Measurements from ENCODE around the gene CCDC126. TPM values are rescaled to one million over a fixed set of nuclear protein-coding genes. Genes with fewer than 3 reads are reported as not detected.

The CCDC126 gene
- total and polyA plus RNA-seq, 2 of the 8 experiments (the other 6 are each of a cell fraction or from before 2014, with no cell fraction given), result 1.4 to 5.3 TPM

- H4K20me1 ChIP-seq (replicated peaks in 1 of 2; ENCODE audit: control insufficient read depth in 1 of 2, insufficient read depth in 2 of 2, low read length in 2 of 2), result peaks cover 0 to 1% of the 10 kb centered on the region in 2 experiments
- no peak overlapping the region for H3K27ac ChIP-seq (ENCODE audit: low read depth, low read length)
- POLR2A ChIA-PET (ENCODE audit: partially characterized antibody), result interaction anchor here (0.7 kb wide), 1 partner anchor 33 kb away, joined by 4 read pairs; no protein-coding TSS in a partner anchor
- CTCF ChIA-PET (ENCODE audit: partially characterized antibody), result interaction anchor here (0.8 to 1.4 kb wide), 3 partner anchors 9 to 72 kb away, joined by 3 to 6 read pairs (median 3); no protein-coding TSS in a partner anchor
- H3K79me2 ChIP-seq (ENCODE audit: control insufficient read depth in 1 of 2, insufficient read depth in 2 of 2, low read length in 2 of 2), result 0 out of 4 replicates have a peak, but pooled peaks cover 0 to 3% of the 10 kb centered on the region in 2 experiments
- 76% methylated on average over 4 of the region's 4 CpGs; no CpG with 5 or more reads in 1 of the 2 experiments for WGBS, 2 experiments (ENCODE audit: extremely low coverage in 1 of 2, insufficient coverage in 1 of 2, insufficient read length in 1 of 2, insufficient replicate concordance in 2 of 2, low coverage in 1 of 2, low lambda C conversion rate in 2 of 2, missing lambda C conversion rate in 1 of 2)
- H3K18ac ChIP-seq (ENCODE audit: extremely low read depth, low read length), result no peak overlapping the region
- no peak overlapping the region for H2BK5ac ChIP-seq (ENCODE audit: low read depth, low read length)
- FAIRE-seq (no peak), DNase-seq (ENCODE audit: low read depth in 1 of 2, low spot score in 2 of 2) (no peak)
- H3K4me3 ChIP-seq (ENCODE audit: extremely low read depth in 1 of 4, insufficient read depth in 2 of 4, low read depth in 3 of 4, low read length in 4 of 4), result no peak overlapping the region
- H4K8ac ChIP-seq (ENCODE audit: extremely low read depth, insufficient read depth, low read length), result no peak overlapping the region
- no peak overlapping the region for H2BK20ac ChIP-seq (ENCODE audit: low read length)
- H2AFZ ChIP-seq (ENCODE audit: low read length), result no peak overlapping the region
- no peak overlapping the region for H4K91ac ChIP-seq (replicated peaks; ENCODE audit: insufficient read length, low read length)
- no peaks in the 10 kb centered on the region for H3K79me1 ChIP-seq (ENCODE audit: low read depth, low read length)
- H3K4ac ChIP-seq (replicated peaks; ENCODE audit: insufficient read length, low read depth, low read length), result no peak overlapping the region
- no peak overlapping the region for H3K56ac ChIP-seq (replicated peaks; ENCODE audit: insufficient read length, low read depth, low read length)
- H3K23ac ChIP-seq (ENCODE audit: insufficient read length), result no peak overlapping the region
- no peak overlapping the region for H4K5ac ChIP-seq (ENCODE audit: insufficient read length, low read depth, low read length)
- no peak overlapping the region for H2BK120ac ChIP-seq (replicated peaks; ENCODE audit: low read depth, low read length)
- peaks cover 0 to 11% (median 10%) of the 10 kb centered on the region in 4 experiments; a peak in 6 of 7 replicates for H3K27me3 ChIP-seq (replicated peaks in 1 of 4; ENCODE audit: control insufficient read depth in 3 of 4, extremely low read depth in 1 of 4, insufficient read depth in 3 of 4, low read length in 3 of 4)
- peaks cover 6% of the 10 kb centered on the region for H3K23me2 ChIP-seq (ENCODE audit: low read depth, low read length)
- no peaks in the 10 kb centered on the region for H3K36me3 ChIP-seq (ENCODE audit: control insufficient read depth in 2 of 4, insufficient read depth in 4 of 4, low read length in 3 of 4)
- no peak overlapping the region for H2BK12ac ChIP-seq (ENCODE audit: low read depth, low read length)
- H3K9me3 ChIP-seq (ENCODE audit: insufficient read depth in 2 of 2, low read depth in 1 of 2, low read length in 1 of 2), result no peaks in the 10 kb centered on the region; a peak in 1 of 4 replicates
- H3K4me1 ChIP-seq (replicated peaks in 1 of 4; ENCODE audit: control insufficient read depth in 3 of 4, insufficient read depth in 4 of 4, low read length in 3 of 4), result peaks cover 0 to 2% (median 0%) of the 10 kb centered on the region in 4 experiments; a peak in 3 of 7 replicates
- no peak overlapping the region for H2BK15ac ChIP-seq (ENCODE audit: low read length)
- no peak for TF ChIP-seq CHD2 (IDR thresholded peaks at IDR 0.05; ENCODE audit: low read length)
- no peak overlapping the region for H3K14ac ChIP-seq (ENCODE audit: insufficient read length)
- no peak overlapping the region for H3K4me2 ChIP-seq (ENCODE audit: insufficient read depth in 1 of 2, low read depth in 2 of 2, low read length in 2 of 2)
- H3K9ac ChIP-seq (replicated peaks in 1 of 4; ENCODE audit: extremely low read depth in 1 of 4, low read depth in 3 of 4, low read length in 3 of 4), result no peak overlapping the region
- H2AK5ac ChIP-seq (ENCODE audit: low read depth, low read length), result no peak overlapping the region
Observed at GRCh38 chr7:23600236-23600635, 3.1 kb downstream of the CCDC126 start.
